ENCODE results near the gene CREB1.

GRCh38 chr2:207612714-207613113 is 83.0 kb downstream of the CREB1 start:
- TF ChIP-seq POLR2A (IDR thresholded peaks at IDR 0.05; ENCODE audit: low read depth, low read length) (no peak), POLR2AphosphoS5 (IDR thresholded peaks at IDR 0.05; ENCODE audit: insufficient read depth, low read depth, low read length) (no peak)
- TF ChIP-seq, protein P1, sequence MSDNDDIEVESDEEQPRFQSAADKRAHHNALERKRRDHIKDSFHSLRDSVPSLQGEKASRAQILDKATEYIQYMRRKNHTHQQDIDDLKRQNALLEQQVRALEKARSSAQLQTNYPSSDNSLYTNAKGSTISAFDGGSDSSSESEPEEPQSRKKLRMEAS (IDR thresholded peaks at IDR 0.05; ENCODE audit: insufficient read depth, insufficient read length) = no peak
- TF ChIP-seq, protein P2, sequence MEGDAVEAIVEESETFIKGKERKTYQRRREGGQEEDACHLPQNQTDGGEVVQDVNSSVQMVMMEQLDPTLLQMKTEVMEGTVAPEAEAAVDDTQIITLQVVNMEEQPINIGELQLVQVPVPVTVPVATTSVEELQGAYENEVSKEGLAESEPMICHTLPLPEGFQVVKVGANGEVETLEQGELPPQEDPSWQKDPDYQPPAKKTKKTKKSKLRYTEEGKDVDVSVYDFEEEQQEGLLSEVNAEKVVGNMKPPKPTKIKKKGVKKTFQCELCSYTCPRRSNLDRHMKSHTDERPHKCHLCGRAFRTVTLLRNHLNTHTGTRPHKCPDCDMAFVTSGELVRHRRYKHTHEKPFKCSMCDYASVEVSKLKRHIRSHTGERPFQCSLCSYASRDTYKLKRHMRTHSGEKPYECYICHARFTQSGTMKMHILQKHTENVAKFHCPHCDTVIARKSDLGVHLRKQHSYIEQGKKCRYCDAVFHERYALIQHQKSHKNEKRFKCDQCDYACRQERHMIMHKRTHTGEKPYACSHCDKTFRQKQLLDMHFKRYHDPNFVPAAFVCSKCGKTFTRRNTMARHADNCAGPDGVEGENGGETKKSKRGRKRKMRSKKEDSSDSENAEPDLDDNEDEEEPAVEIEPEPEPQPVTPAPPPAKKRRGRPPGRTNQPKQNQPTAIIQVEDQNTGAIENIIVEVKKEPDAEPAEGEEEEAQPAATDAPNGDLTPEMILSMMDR (IDR thresholded peaks at IDR 0.05; ENCODE audit: extremely low read depth in 1 of 2, insufficient read depth in 1 of 2, low read depth in 1 of 2, low read length in 2 of 2) = no peak
